ENCODE measurements around the gene PCARE. TPM values are rescaled to one million over a fixed set of nuclear protein-coding genes. Genes with fewer than 3 reads are reported as not detected.
A peak's percentile ranks its signal among the peaks of the same experiment; 100 is the strongest.
"Not testable (repeated sequence)": the region's sequence is repeated elsewhere in the genome, so short reads cannot be mapped to it uniquely, and the experiment has no call there.

Gene PCARE
- total RNA-seq (2014; rRNA removed; shearing (Covaris generic)) = 0.03 TPM in 1 of 2 replicates, not detected in the other
- polyA plus RNA-seq (2015; cell fraction: cytosol; rRNA removed) = 0.01 TPM in 1 of 2 replicates, not detected in the other
- 0.02 and 0.04 TPM in 2 replicates for polyA plus RNA-seq (2015; cell fraction: nucleus; rRNA removed)

DNA sequence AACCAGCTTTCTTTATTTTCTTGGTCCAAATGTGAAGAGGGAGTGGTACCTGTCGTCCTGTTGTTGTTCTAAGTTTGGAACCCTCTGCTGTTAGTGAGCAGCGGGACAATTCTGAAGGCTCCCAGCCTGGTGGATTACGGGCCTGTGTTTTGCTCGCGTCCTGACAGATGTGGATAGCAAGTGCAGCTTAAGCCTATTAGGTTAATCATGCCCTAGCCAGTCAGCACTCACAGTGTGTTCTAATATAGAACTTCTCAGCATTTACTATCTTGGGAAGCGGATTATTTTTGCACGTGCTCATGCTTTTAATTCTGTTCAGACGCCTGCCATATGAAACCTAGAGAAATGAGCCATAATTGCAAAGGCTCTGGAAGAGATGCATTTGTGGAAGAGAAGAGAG lies at the start of gene PCARE:
Gene PCARE (minus strand): TSS at position 113 of the 400 bp plus-strand sequence. CDS start 262 bp downstream, outside the sequence.
- no peak for DNase-seq (ENCODE audit: low read depth, low spot score)
- in situ Hi-C loops (cut with HindIII; ENCODE audit: low pct_unique_long_range_greater_than_20kb, low sequenced_read_pairs) = no loop called here

DNA sequence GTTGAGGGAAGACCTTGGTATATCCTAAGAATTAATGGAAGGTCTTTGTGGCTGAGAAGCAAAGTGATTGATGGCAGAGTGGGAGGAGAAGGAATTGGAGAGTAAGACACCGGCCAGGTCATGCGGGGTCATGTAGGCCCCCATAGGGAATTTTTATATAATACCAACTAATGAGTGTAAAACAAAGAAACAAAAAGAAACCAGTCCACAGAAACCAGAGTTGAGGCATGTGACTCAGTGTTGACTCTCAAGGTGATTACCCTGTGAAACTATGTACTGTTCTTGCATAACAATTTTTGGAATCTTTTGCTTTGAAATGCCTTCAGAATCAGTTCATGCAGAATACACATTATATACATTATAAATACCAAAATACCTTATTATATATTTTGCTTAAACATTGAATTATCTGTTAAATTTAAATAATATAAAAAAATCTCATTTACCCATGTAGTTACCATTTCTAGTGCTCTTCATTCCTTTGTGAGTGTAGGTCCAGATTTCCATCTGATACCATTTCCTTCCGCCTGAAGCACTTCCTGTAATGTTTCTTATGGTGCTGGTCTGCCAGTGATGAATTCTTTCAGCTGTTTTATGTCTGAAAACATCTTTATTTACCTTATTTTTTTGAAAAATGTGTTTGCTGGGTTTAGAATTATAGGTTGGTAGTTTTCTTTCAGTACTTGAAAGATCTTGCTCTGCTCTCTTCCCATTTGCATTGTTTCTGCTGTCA lies 49.5 kb upstream of the PCARE start:
- peak; percentile 33 for DNase-seq (ENCODE audit: low read depth, low spot score)
- in situ Hi-C loops (cut with HindIII; ENCODE audit: low pct_unique_long_range_greater_than_20kb, low sequenced_read_pairs) = no loop called here

DNA sequence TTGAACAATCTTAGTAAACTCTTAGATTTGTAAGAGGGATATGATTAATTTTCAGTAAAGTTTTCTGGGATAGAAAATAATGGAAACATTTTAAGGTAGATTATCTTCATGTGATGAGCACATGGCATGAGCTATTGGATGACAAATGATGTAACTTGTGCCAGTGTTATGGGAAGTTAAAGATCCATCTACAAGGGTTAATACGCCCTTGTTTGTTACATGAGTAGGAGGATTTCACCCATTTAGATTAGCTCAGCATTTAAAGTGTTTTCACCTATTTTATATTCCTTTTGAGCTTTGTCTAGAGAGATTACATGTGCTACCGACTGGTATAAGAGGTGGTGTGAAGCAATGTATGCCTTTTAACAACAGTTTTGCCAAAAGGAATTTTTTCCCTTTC lies 46.5 kb upstream of the PCARE start:
- no peak for DNase-seq (ENCODE audit: low read depth, low spot score)
- in situ Hi-C loops (cut with HindIII; ENCODE audit: low pct_unique_long_range_greater_than_20kb, low sequenced_read_pairs) = no loop called here

DNA sequence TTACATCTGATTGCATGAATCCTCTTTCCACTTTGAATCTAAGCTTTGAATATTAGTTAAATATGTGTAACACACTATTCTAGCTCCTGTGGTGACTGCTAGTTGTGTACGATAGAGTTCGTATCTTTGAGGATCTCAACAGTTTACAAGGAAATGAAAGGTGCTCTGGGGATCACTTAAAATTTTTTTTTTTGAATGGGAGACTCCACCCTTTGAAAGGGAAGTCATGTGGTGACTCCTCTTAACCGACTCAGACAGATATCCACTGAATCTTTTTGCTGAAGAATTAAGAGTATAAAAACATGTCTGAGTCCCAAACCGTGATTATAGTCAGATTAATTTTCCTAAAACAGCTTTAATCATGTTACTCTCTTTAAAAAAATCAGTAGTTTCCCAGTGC lies 44.9 kb upstream of the PCARE start:
- no peak for DNase-seq (ENCODE audit: low read depth, low spot score)
- in situ Hi-C loops (cut with HindIII; ENCODE audit: low pct_unique_long_range_greater_than_20kb, low sequenced_read_pairs) = no loop called here

DNA sequence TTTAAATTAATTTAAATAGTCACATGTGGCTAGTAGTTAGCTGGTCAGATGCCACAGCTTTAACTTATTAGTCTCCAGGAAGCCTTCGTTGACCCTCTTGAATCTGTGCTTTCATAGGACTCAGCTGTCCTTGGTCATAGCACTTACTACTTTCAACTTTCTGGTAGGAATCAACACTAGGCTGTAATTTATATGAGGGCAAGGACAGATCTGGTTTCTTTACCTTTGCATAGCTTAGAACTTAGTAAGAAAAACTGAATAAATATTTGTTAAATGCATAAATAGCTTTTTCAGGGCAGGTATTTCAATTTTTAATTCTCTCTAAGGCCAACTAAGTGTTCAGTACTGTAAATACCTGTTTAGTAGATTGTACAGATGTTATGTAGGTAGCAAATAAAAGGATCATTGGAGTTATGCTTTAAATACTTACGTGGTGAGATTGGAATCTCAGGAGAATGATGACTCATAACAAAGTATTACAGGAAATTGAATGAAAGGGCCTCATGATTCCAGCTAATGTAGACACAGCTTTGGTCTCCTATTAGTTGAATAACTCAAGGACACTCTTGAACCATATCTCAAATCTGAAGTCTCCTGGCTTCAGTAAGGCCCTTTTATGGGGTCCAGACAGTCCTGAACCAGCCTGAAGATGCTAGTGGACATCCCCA lies 43.4 kb upstream of the PCARE start:
- peak; percentile 66 for DNase-seq (ENCODE audit: low read depth, low spot score)
- in situ Hi-C loops (cut with HindIII; ENCODE audit: low pct_unique_long_range_greater_than_20kb, low sequenced_read_pairs) = no loop called here

DNA sequence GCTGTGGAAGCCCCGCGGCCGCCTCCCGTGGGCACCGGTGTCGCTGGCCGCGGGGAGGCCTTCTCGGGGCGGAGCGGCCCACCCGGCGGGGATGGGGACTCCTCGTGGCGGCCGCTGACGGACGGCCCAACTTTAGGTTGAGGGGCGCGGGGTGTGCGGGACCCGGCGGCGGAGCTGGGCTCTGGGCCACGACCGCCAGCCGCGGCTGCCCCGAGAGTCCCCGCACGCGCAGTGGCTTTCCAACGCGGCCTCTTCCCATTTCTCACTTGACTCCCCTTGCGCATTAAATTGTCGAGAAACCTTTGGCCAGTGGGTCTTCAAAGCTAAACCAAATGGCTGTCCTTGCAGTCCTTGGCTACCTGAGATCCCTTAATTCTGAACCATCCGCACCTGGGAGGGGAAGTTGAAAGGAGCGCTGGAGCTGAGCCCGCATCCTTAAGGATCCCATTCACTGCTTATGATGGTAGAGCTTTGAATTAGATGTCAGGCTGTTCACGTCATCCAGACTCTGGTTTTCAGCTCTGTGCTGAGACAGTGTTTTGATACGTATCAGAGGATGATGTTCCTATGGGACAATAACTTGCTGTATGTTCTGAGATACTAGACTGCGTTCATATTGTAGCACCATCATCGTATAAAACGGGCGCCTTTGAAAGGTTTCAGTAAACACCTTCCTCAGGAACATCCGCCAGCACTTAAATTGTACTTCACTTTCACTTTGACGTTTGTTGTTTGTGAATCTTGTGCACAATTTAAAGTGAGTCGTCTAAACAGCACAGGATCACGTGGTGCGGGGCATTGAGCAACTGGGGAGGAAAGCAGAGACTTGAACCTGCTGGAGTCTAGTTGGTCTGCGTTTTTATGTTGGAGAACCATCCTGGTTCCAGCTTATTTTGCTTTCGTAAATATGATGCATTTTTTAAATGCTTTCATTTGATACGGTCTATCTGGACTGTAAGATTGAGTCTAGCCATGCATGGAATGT lies 41.8 kb upstream of the PCARE start:
- DNase-seq (ENCODE audit: low read depth, low spot score) = peak; percentile 88
- in situ Hi-C loops (cut with HindIII; ENCODE audit: low pct_unique_long_range_greater_than_20kb, low sequenced_read_pairs) = no loop called here

DNA sequence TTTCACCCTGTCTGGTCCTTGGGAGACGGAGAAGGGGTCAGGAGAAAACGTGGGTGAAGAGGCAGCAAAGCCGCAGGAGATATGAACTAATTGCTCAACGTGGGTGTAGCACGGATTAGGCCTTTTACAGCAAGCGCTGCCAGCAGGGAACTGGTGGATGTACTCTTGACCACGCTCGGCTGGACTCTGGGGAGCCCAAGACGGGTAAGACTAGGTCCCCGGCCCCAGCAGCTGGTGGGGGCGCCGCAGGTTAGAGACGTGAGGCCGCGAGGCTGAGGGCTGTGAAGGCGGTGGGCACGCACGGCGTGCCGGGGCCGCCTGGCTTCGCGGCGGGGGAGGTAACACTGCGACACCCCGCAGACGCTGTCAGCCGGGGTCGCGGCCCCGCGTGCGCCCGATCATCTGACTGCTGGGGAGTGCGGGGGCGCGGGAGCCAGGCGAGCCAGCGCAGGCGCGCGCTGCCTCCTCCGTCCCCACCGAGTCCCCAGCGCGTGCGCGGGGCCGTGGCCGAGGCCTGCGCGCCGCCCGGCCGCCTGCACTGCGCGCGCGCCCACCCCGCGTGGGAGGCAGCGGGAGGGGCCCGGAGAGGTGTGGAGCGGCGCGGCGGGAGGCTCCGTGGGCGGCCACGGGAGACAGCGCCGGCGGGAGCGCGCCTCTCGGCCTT lies 40.8 kb upstream of the PCARE start, which contains the start of gene CLIP4:
Gene CLIP4 (plus strand): TSS at position 470 of the 664 bp plus-strand sequence. CDS start 5,974 bp downstream, outside the sequence.
- in situ Hi-C loops (cut with HindIII; ENCODE audit: low pct_unique_long_range_greater_than_20kb, low sequenced_read_pairs) = no loop called here
- DNase-seq (ENCODE audit: low read depth, low spot score) = peak; percentile 51

DNA sequence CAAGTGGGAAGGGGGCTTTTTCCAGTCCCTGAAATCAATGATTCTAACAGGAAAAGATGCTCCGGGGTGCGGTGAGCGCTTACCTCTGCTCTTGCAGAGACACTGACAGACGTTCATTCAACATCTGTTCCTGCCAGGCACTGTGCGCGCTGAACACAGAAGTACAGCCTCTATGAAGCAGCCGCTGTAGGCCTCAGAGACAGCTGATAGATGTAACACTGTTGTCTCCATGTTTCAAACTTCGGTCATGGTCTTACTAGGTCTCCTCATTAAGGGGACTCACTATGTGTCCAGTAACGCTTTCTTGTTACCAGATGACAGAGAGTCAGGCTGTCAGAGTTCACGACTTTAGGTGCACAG lies 40.2 kb upstream of the PCARE start:
- in situ Hi-C loops (cut with HindIII; ENCODE audit: low pct_unique_long_range_greater_than_20kb, low sequenced_read_pairs) = no loop called here
- DNase-seq (ENCODE audit: low read depth, low spot score) = peak; percentile 31

DNA sequence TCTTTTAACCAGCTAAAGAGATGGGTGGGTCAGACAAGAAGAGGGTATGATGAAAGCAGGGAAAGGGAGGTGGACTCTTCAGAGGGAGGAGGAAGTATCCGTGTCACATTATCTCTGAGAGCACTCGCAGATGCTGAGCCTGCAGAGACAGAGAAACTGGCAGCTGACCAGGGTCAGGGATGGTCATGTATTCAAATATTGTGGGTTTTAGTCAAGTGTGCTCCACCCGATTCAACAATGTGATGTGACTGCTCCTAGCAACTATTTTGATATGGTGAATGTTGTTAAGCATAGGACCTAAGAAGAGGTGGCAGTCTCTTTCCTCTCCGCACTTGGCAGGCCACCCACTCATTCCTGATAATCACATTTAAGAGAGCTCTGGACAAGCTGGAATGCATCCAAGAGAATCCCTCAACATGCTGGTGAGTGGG lies 39.6 kb upstream of the PCARE start:
- in situ Hi-C loops (cut with HindIII; ENCODE audit: low pct_unique_long_range_greater_than_20kb, low sequenced_read_pairs) = no loop called here
- peak; percentile 81 for DNase-seq (ENCODE audit: low read depth, low spot score)

DNA sequence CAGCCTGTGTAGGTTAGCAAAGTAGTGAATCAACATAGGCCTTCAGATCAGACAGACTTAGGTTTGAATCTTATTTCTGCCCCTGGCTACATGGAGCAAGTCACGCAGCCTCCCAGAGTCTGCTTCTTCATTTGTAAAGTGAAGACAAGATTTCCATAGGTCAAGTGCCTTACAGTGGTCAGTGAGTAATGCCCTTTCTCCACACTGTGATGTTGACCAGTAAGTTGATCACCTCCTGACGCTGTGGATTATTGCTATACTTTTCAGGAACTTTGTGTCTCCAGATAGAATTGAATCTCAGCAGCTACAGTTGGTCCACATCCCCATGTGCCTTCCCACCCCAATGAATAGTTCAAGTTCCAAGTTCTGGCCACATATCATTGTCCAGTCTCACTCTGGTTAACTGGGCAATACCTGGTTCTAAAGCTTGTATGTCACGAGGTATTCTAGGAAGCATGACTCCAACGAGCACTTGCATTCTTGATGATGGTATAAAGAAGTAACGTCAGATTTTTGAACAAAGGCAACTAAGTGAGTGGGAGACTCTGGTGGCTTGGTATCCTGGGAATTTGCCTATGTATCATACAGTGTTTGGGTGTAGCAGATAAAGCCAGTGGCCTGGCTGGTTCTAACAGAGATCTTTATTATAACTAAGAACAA lies 38.8 kb upstream of the PCARE start:
- in situ Hi-C loops (cut with HindIII; ENCODE audit: low pct_unique_long_range_greater_than_20kb, low sequenced_read_pairs) = no loop called here
- DNase-seq (ENCODE audit: low read depth, low spot score) = peak; percentile 85

DNA sequence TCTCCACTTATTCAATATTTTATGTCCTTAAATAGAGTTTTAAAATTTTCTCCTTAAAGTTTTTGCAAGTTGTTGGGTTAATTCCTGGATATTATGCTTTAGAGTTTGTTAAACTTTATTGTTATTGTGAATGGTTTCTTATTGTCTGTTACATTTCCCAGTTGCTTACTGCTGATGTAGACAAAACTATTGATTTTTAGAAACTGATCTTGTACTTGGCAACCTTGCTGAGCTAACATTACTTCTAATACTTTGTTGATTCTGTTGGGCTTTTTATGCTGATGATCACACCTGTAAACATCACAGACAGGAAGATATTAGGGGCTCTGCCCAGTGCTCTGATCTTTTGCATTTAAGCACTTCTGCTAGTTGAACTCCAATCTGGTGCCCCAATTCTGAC lies 38.1 kb upstream of the PCARE start:
- no peak for DNase-seq (ENCODE audit: low read depth, low spot score)
- in situ Hi-C loops (cut with HindIII; ENCODE audit: low pct_unique_long_range_greater_than_20kb, low sequenced_read_pairs) = no loop called here

DNA sequence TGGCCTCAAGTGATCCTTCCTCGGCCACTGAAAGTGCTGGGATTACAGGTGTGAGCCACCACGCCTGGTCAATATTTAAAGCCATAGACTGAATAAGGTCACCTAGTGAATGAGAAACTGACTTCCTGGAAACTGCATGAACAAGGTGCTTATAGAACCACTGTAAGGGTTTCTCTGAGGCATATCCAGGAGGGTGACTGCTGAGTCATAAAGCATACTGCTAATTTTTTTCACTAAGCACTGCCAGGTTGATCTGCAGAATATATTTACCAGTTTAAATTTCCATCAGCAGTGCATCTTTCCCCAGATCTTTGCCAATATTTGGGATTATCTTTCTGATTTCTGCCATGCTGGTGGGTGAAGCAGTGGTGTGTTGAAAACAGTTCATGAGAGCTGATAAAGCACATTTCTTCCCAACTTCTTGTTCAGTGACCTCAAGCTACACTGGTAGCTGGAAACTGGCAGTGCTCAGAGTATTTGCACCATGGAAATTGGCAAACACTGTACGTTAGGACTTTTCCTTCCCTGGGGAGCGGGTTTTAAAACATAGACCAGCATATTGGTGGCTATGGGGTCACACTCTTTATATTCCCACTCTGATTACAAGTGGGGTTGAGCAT lies 36.7 kb upstream of the PCARE start:
- peak; percentile 54 for DNase-seq (ENCODE audit: low read depth, low spot score)
- in situ Hi-C loops (cut with HindIII; ENCODE audit: low pct_unique_long_range_greater_than_20kb, low sequenced_read_pairs) = no loop called here

DNA sequence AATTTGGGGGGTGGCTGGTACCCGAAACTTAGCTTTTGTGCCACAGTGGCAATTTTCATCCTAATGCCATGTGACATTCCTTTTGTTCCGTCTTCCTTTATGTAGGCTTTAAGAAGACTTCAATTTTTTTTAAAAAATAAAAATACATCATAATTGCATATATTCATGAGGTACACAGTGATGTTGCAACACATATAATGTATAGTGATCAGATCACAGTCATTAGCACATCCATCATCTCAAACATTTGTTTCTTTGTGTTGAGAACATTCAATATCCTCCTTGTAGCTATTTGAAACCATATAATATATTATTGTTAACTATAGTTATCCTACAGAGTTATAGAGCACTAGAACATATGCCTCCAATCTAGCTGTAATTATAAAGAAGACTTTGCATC lies 34.9 kb upstream of the PCARE start:
- DNase-seq (ENCODE audit: low read depth, low spot score) = no peak
- in situ Hi-C loops (cut with HindIII; ENCODE audit: low pct_unique_long_range_greater_than_20kb, low sequenced_read_pairs) = no loop called here

DNA sequence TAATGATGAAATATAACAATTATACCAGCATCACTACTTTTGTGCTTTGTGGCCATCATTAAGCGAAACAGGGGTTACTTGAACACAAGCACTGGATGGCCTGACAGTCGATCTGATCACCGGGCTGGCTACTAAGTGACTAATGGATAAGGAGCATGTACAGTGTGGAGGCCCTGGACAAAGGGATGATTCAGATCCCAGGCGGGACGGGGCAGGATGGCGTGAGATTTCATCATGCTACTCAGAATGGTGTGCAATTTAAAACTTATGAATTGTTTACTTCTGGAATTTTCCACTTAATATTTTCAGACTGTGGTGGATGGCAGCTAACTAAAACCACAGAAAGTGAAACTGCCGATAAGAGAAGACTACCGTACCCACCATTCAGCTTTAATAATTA lies 33.9 kb upstream of the PCARE start:
- DNase-seq (ENCODE audit: low read depth, low spot score) = peak; percentile 97
- in situ Hi-C loops (cut with HindIII; ENCODE audit: low pct_unique_long_range_greater_than_20kb, low sequenced_read_pairs) = no loop called here

DNA sequence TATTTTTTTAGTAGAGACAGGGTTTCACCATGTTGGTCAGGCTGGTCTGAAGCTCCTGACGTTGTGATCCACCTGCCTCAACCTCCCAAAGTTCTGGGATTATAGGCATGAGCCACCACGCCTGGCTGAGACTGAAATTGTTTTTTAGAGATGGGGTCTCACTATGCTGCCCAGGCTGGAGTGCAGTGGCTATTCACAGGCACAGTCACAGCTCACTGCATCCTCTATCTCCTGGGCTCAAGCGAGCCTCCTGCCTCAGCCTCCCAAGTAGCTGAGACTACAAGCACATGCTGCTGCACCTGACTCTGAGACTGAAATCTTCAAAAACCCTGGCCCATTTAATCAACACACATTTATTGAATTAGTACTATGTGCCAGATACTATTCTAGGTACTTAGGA lies 33.2 kb upstream of the PCARE start:
- DNase-seq (ENCODE audit: low read depth, low spot score); in situ Hi-C loops (cut with HindIII; ENCODE audit: low pct_unique_long_range_greater_than_20kb, low sequenced_read_pairs): not testable (repeated sequence)

DNA sequence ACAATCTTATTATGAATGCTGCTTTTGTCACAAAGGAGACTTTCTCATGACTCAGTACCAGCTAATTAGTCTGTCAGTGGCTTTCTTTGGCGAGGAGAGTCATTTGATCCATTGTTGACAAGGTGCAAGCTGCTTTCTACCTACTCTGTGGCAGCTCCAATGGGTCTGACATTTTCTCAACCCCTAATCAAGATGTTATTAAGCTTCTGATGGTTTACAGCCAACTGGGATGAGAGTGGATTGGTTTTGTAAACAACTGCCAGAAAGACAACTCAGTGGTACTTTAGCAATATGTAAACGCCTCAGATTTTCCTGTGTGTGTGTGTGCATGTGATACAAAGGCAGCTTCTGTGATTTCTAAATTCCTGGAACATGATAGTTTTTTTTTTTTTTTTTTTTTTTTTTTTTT lies 32.7 kb upstream of the PCARE start:
- peak; percentile 82 for DNase-seq (ENCODE audit: low read depth, low spot score)

More for the DNA sequence above, 32.7 kb upstream of the PCARE start:
- in situ Hi-C loops (cut with HindIII; ENCODE audit: low pct_unique_long_range_greater_than_20kb, low sequenced_read_pairs) = no loop called here

Measured in SK-MEL-5 (cell line).